ENCODE results near the gene THADA. TPM values are rescaled to one million over a fixed set of nuclear protein-coding genes. Genes with fewer than 3 reads are reported as not detected.

The THADA gene
- total and polyA plus RNA-seq, 2 donors (not counting 3 experiments of a cell fraction or from before 2014, with no cell fraction given) = 22.6 to 25.3 TPM

- no peak for FAIRE-seq
- H3K79me2 ChIP-seq (ENCODE audit: control insufficient read depth, insufficient read depth, low read length) = no peaks in the 10 kb centered on the region
- dilution Hi-C loops (cut with MboI; ENCODE audit: extremely low pct_ligation_motif_present, low sequenced_read_pairs) = no loop called here
Measured at GRCh38 chr2:43196768-43197587, 398.9 kb downstream of the THADA start.

More at GRCh38 chr2:43196768-43197587, 398.9 kb downstream of the THADA start:
- H4K20me1 ChIP-seq (replicated peaks; ENCODE audit: control insufficient read depth, extremely low read depth, insufficient read depth, low read length) = no peaks in the 10 kb centered on the region
- TF ChIP-seq MYC (IDR thresholded peaks at IDR 0.05; ENCODE audit: low read depth, low read length) = no peak
- no peak for TF ChIP-seq POLR2AphosphoS5 (IDR thresholded peaks at IDR 0.05; ENCODE audit: insufficient read depth, low read depth, low read length)
- no peak for TF ChIP-seq FOS (IDR thresholded peaks at IDR 0.05; ENCODE audit: borderline replicate concordance, insufficient read depth, low read length)
- no peak for TF ChIP-seq EZH2 (IDR thresholded peaks at IDR 0.05; ENCODE audit: borderline replicate concordance, low read depth, low read length, severe bottlenecking)
- TF ChIP-seq MAX (IDR thresholded peaks at IDR 0.05; ENCODE audit: insufficient read depth, insufficient read length) = no peak
- TF ChIP-seq, protein P1, sequence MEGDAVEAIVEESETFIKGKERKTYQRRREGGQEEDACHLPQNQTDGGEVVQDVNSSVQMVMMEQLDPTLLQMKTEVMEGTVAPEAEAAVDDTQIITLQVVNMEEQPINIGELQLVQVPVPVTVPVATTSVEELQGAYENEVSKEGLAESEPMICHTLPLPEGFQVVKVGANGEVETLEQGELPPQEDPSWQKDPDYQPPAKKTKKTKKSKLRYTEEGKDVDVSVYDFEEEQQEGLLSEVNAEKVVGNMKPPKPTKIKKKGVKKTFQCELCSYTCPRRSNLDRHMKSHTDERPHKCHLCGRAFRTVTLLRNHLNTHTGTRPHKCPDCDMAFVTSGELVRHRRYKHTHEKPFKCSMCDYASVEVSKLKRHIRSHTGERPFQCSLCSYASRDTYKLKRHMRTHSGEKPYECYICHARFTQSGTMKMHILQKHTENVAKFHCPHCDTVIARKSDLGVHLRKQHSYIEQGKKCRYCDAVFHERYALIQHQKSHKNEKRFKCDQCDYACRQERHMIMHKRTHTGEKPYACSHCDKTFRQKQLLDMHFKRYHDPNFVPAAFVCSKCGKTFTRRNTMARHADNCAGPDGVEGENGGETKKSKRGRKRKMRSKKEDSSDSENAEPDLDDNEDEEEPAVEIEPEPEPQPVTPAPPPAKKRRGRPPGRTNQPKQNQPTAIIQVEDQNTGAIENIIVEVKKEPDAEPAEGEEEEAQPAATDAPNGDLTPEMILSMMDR (IDR thresholded peaks at IDR 0.05; ENCODE audit: extremely low read depth in 1 of 2, insufficient read depth in 1 of 2, low read depth in 1 of 2, low read length in 2 of 2) = no peak
- H3K4me2 ChIP-seq (ENCODE audit: insufficient read depth, low read length) = no peak overlapping the region
- no peaks in the 10 kb centered on the region for H3K9me1 ChIP-seq (replicated peaks; ENCODE audit: control insufficient read depth, extremely low read depth, insufficient read depth, low read length)
- intact Hi-C loops (cut with micrococcal nuclease) = no loop called here
- H3K9ac ChIP-seq (replicated peaks; ENCODE audit: extremely low read depth, insufficient read depth, low read length) = no peak overlapping the region
- no peak overlapping the region for H2AFZ ChIP-seq (ENCODE audit: low read depth, low read length)
- no peak for DNase-seq (ENCODE audit: low read depth, low spot score)
- no peaks in the 10 kb centered on the region for H3K27me3 ChIP-seq (ENCODE audit: control insufficient read depth in 2 of 2, insufficient read depth in 2 of 2, low read length in 2 of 2)
- no peaks in the 10 kb centered on the region for H3K4me1 ChIP-seq (ENCODE audit: control insufficient read depth, extremely low read depth, insufficient read depth, low read length)
- no peaks in the 10 kb centered on the region for H3K9me3 ChIP-seq (replicated peaks; ENCODE audit: control insufficient read depth, insufficient read depth, low read length)
- no peak overlapping the region for H3K4me3 ChIP-seq (replicated peaks in 1 of 3; ENCODE audit: insufficient read depth in 1 of 3, low read depth in 1 of 3, low read length in 3 of 3)
- POLR2A ChIA-PET = no interaction called here
- BruUV-seq (replicated peaks) = no TSS peak
- CTCF ChIA-PET = interaction anchor here (0.7 to 1.0 kb wide), 2 partner anchors 16 to 173 kb away, joined by 3 read pairs; no protein-coding TSS in a partner anchor
- no peaks in the 10 kb centered on the region for H3K36me3 ChIP-seq (ENCODE audit: control insufficient read depth in 2 of 2, extremely low read depth in 1 of 2, insufficient read depth in 2 of 2, low read length in 2 of 2)
- H3K27ac ChIP-seq (ENCODE audit: insufficient read depth, low read depth, low read length) = no peak overlapping the region

All from endothelial cell of umbilical vein (primary cell).